ENCODE data around the gene RALGAPA2. TPM values are rescaled to one million over a fixed set of nuclear protein-coding genes. Genes with fewer than 3 reads are reported as not detected.

The RALGAPA2 gene
- total RNA-seq, 2 donors from 2014 or later: 38.5 to 39.2 TPM

- H3K36me3 Mint-ChIP-seq: no peaks in the 10 kb centered on the region
- no peak overlapping the region for H3K27ac Mint-ChIP-seq
- no peaks in the 10 kb centered on the region for H3K4me1 Mint-ChIP-seq (ENCODE audit: low read depth in 2 of 2)
- DNase-seq (ENCODE audit: low spot score) (no peak), ATAC-seq (no peak)
- no peak overlapping the region for H3K4me3 Mint-ChIP-seq
- no peaks in the 10 kb centered on the region for H3K9me3 Mint-ChIP-seq
- no peaks in the 10 kb centered on the region for H3K27me3 Mint-ChIP-seq
Observed at GRCh38 chr20:20535051-20535450, 177.4 kb downstream of the RALGAPA2 start.

- no peak overlapping the region for H3K4me3 Mint-ChIP-seq
- no peaks in the 10 kb centered on the region for H3K27me3 Mint-ChIP-seq
- no peaks in the 10 kb centered on the region for H3K9me3 Mint-ChIP-seq
- no peaks in the 10 kb centered on the region for H3K4me1 Mint-ChIP-seq (ENCODE audit: low read depth in 2 of 2)
- ATAC-seq: no peak
- no peak for DNase-seq (ENCODE audit: low spot score)
- H3K36me3 Mint-ChIP-seq: no peaks in the 10 kb centered on the region
- H3K27ac Mint-ChIP-seq: no peak overlapping the region
Observed at GRCh38 chr20:20531283-20531682, 181.2 kb downstream of the RALGAPA2 start.

- no peaks in the 10 kb centered on the region for H3K9me3 Mint-ChIP-seq
- ATAC-seq (no peak), DNase-seq (ENCODE audit: low spot score) (no peak)
- H3K4me3 Mint-ChIP-seq: no peak overlapping the region
- no peaks in the 10 kb centered on the region for H3K27me3 Mint-ChIP-seq
- no peak overlapping the region for H3K27ac Mint-ChIP-seq
- no peaks in the 10 kb centered on the region for H3K4me1 Mint-ChIP-seq (ENCODE audit: low read depth in 2 of 2)
- no peaks in the 10 kb centered on the region for H3K36me3 Mint-ChIP-seq
Observed at GRCh38 chr20:20530428-20531151, 181.9 kb downstream of the RALGAPA2 start.

- no peak for DNase-seq (ENCODE audit: low spot score)
- ATAC-seq: no peak
- Mint-ChIP-seq H3K27me3 (no peaks in the 10 kb centered on the region), H3K9me3 (no peaks in the 10 kb centered on the region), H3K4me1 (ENCODE audit: low read depth in 2 of 2) (no peaks in the 10 kb centered on the region), H3K27ac (no peak overlapping the region), H3K4me3 (no peak overlapping the region), H3K36me3 (no peaks in the 10 kb centered on the region)
Observed at GRCh38 chr20:20529597-20529996, 182.8 kb downstream of the RALGAPA2 start.

GRCh38 chr20:20528861-20529260 lies 183.6 kb downstream of the RALGAPA2 start:
- no peak overlapping the region for H3K27ac Mint-ChIP-seq
- no peaks in the 10 kb centered on the region for H3K27me3 Mint-ChIP-seq
- no peaks in the 10 kb centered on the region for H3K4me1 Mint-ChIP-seq (ENCODE audit: low read depth in 2 of 2)
- no peaks in the 10 kb centered on the region for H3K36me3 Mint-ChIP-seq
- no peaks in the 10 kb centered on the region for H3K9me3 Mint-ChIP-seq
- H3K4me3 Mint-ChIP-seq: no peak overlapping the region
- DNase-seq (ENCODE audit: low spot score) (no peak), ATAC-seq (no peak)

- DNase-seq (ENCODE audit: low spot score): no peak
- Mint-ChIP-seq H3K36me3 (no peaks in the 10 kb centered on the region), H3K27me3 (no peaks in the 10 kb centered on the region), H3K9me3 (no peaks in the 10 kb centered on the region), H3K4me1 (ENCODE audit: low read depth in 2 of 2) (no peaks in the 10 kb centered on the region), H3K4me3 (no peak overlapping the region), H3K27ac (no peak overlapping the region)
- ATAC-seq: no peak
Observed at GRCh38 chr20:20527661-20528060, 184.8 kb downstream of the RALGAPA2 start.

- ATAC-seq: no peak
- Mint-ChIP-seq H3K4me3 (no peak overlapping the region), H3K9me3 (no peaks in the 10 kb centered on the region)
Observed at GRCh38 chr20:20525756-20526155, 186.7 kb downstream of the RALGAPA2 start.

GRCh38 chr20:20525214-20525613 lies 187.2 kb downstream of the RALGAPA2 start:
- Mint-ChIP-seq H3K4me3 (no peak overlapping the region), H3K36me3 (peaks cover 8% of the 10 kb centered on the region), H3K4me1 (ENCODE audit: low read depth in 2 of 2) (no peaks in the 10 kb centered on the region), H3K9me3 (no peaks in the 10 kb centered on the region), H3K27me3 (no peaks in the 10 kb centered on the region), H3K27ac (no peak overlapping the region)
- ATAC-seq (no peak), DNase-seq (ENCODE audit: low spot score) (no peak)

More at GRCh38 chr20:20525756-20526155, 186.7 kb downstream of the RALGAPA2 start:
- Mint-ChIP-seq H3K36me3 (peaks cover 3% of the 10 kb centered on the region), H3K4me1 (ENCODE audit: low read depth in 2 of 2) (no peaks in the 10 kb centered on the region), H3K27me3 (no peaks in the 10 kb centered on the region), H3K27ac (no peak overlapping the region)
- DNase-seq (ENCODE audit: low spot score): no peak

GRCh38 chr20:20524756-20525155 lies 187.7 kb downstream of the RALGAPA2 start:
- no peak for ATAC-seq
- DNase-seq (ENCODE audit: low spot score): no peak
- peaks cover 10% of the 10 kb centered on the region for H3K36me3 Mint-ChIP-seq
- H3K27me3 Mint-ChIP-seq: no peaks in the 10 kb centered on the region
- no peaks in the 10 kb centered on the region for H3K4me1 Mint-ChIP-seq (ENCODE audit: low read depth in 2 of 2)
- no peaks in the 10 kb centered on the region for H3K9me3 Mint-ChIP-seq
- H3K4me3 Mint-ChIP-seq: no peak overlapping the region
- H3K27ac Mint-ChIP-seq: no peak overlapping the region

- no peak overlapping the region for H3K4me3 Mint-ChIP-seq
- no peak for DNase-seq (ENCODE audit: low spot score)
- H3K4me1 Mint-ChIP-seq (ENCODE audit: low read depth in 2 of 2): peaks cover 0 to 3% of the 10 kb centered on the region in 2 donors
- no peaks in the 10 kb centered on the region for H3K9me3 Mint-ChIP-seq
- ATAC-seq: no peak
- no peak overlapping the region for H3K27ac Mint-ChIP-seq
- H3K27me3 Mint-ChIP-seq: no peaks in the 10 kb centered on the region
- H3K36me3 Mint-ChIP-seq: peaks cover 18% of the 10 kb centered on the region
Observed at GRCh38 chr20:20521736-20522135, 190.7 kb downstream of the RALGAPA2 start.

GRCh38 chr20:20520776-20521175 lies 191.7 kb downstream of the RALGAPA2 start:
- peaks cover 0 to 3% of the 10 kb centered on the region in 2 donors for H3K4me1 Mint-ChIP-seq (ENCODE audit: low read depth in 2 of 2)
- no peak overlapping the region for H3K4me3 Mint-ChIP-seq
- H3K9me3 Mint-ChIP-seq: no peaks in the 10 kb centered on the region
- peaks cover 18% of the 10 kb centered on the region for H3K36me3 Mint-ChIP-seq
- H3K27ac Mint-ChIP-seq: no peak overlapping the region
- ATAC-seq (no peak), DNase-seq (ENCODE audit: low spot score) (no peak)
- H3K27me3 Mint-ChIP-seq: no peaks in the 10 kb centered on the region

- Mint-ChIP-seq H3K4me1 (ENCODE audit: low read depth in 2 of 2) (peaks cover 0 to 3% of the 10 kb centered on the region in 2 donors), H3K36me3 (peaks cover 23% of the 10 kb centered on the region), H3K27me3 (no peaks in the 10 kb centered on the region), H3K4me3 (no peak overlapping the region), H3K27ac (no peak overlapping the region), H3K9me3 (no peaks in the 10 kb centered on the region)
- DNase-seq (ENCODE audit: low spot score) (no peak), ATAC-seq (no peak)
Observed at GRCh38 chr20:20519269-20519668, 193.2 kb downstream of the RALGAPA2 start.

GRCh38 chr20:20518263-20518662 lies 194.2 kb downstream of the RALGAPA2 start:
- Mint-ChIP-seq H3K4me1 (ENCODE audit: low read depth in 2 of 2) (peaks cover 0 to 3% of the 10 kb centered on the region in 2 donors), H3K4me3 (no peak overlapping the region), H3K27ac (no peak overlapping the region), H3K9me3 (no peaks in the 10 kb centered on the region), H3K36me3 (peaks cover 24% of the 10 kb centered on the region), H3K27me3 (no peaks in the 10 kb centered on the region)
- no peak for ATAC-seq
- DNase-seq (ENCODE audit: low spot score): no peak

- ATAC-seq (no peak), DNase-seq (ENCODE audit: low spot score) (no peak)
- no peak overlapping the region for H3K4me3 Mint-ChIP-seq
- no peaks in the 10 kb centered on the region for H3K27me3 Mint-ChIP-seq
- no peaks in the 10 kb centered on the region for H3K9me3 Mint-ChIP-seq
- H3K4me1 Mint-ChIP-seq (ENCODE audit: low read depth in 2 of 2): peaks cover 0 to 3% of the 10 kb centered on the region in 2 donors
- H3K27ac Mint-ChIP-seq: no peak overlapping the region
- H3K36me3 Mint-ChIP-seq: peaks cover 32% of the 10 kb centered on the region
Observed at GRCh38 chr20:20517296-20517695, 195.1 kb downstream of the RALGAPA2 start.

GRCh38 chr20:20513720-20514119 lies 198.7 kb downstream of the RALGAPA2 start:
- no peak for DNase-seq (ENCODE audit: low spot score)
- Mint-ChIP-seq H3K27me3 (no peaks in the 10 kb centered on the region), H3K36me3 (peaks cover 24% of the 10 kb centered on the region), H3K4me1 (ENCODE audit: low read depth in 2 of 2) (no peaks in the 10 kb centered on the region), H3K27ac (no peak overlapping the region), H3K9me3 (no peaks in the 10 kb centered on the region), H3K4me3 (no peak overlapping the region)
- ATAC-seq: no peak

Measured in natural killer cell treated with Interleukin-12 subunit alpha and Interleukin-12 subunit beta and Interleukin-15 and Interleukin-18, amount 100 ng/mL, for 72 hours (primary cell).